A673 (cell line): ENCODE data around the gene PLOD3. TPM values are rescaled to one million over a fixed set of nuclear protein-coding genes. Genes with fewer than 3 reads are reported as not detected.

ENCODE experiments used
- BruUV-seq: library from RNA; stranded (reverse); fragments of 400-500 nt; replicated peaks from 2 replicates; lab custom pipeline; 2021; lab: Mats Ljungman, UMichigan
- CTCF ChIA-PET: fragments of 300-600 bp; sonication (Branson Sonifier 250); formaldehyde crosslinking; loops from one replicate; lab custom pipeline; 2022; ENCODE audit warnings: antibody characterized with exemption; lab: Charles Lee
- POLR2A ChIA-PET: fragments of 300-600 bp; sonication (Branson Sonifier 250); formaldehyde crosslinking; loops from one replicate; lab custom pipeline; 2022; ENCODE audit warnings: antibody characterized with exemption; ENCODE audit not compliant: low non-redundant PET; lab: Charles Lee
- DNase-seq: peaks from one replicate; pipeline ENCODE4 v3.0.0-alpha.2; 2015; ENCODE audit warnings: low spot score
- H3K27ac ChIP-seq: fragments of 200-600 bp; sonication (generic); 2 replicates; pipeline ENCODE4 v1.5.1; 2016; ENCODE audit warnings: mixed run types, low read depth, mild to moderate bottlenecking, mixed read lengths, antibody characterized with exemption, low read length; ENCODE audit not compliant: poor library complexity, severe bottlenecking
- H3K27me3 ChIP-seq: fragments of 200-600 bp; sonication (generic); replicated peaks from 2 replicates; pipeline ENCODE4 v1.6.1; 2017; ENCODE audit warnings: mixed run types, low read depth, mild to moderate bottlenecking, mixed read lengths, antibody characterized with exemption, low read length; ENCODE audit not compliant: insufficient read depth, poor library complexity
- H3K36me3 ChIP-seq: fragments of 200-600 bp; sonication (generic); 2 replicates; pipeline ENCODE4 v1.6.1; 2016; ENCODE audit warnings: mixed run types, mild to moderate bottlenecking, mixed read lengths, antibody characterized with exemption, low read length; ENCODE audit not compliant: insufficient read depth, poor library complexity, severe bottlenecking
- H3K4me1 ChIP-seq: fragments of 200-600 bp; sonication (generic); 2 replicates; pipeline ENCODE4 v1.6.1; 2017; ENCODE audit warnings: mixed run types, mild to moderate bottlenecking, mixed read lengths, antibody characterized with exemption, low read length; ENCODE audit not compliant: insufficient read depth, poor library complexity, severe bottlenecking
- H3K4me3 ChIP-seq: fragments of 200-600 bp; sonication (generic); 2 replicates; pipeline ENCODE4 v1.5.1; 2016; ENCODE audit warnings: low read depth, mixed run types, mild to moderate bottlenecking, mixed read lengths, low read length; ENCODE audit not compliant: poor library complexity, severe bottlenecking
- H3K9me3 ChIP-seq: fragments of 200-600 bp; sonication (generic); 2 replicates; pipeline ENCODE4 v1.6.1; 2016; ENCODE audit warnings: mixed run types, low read depth, mild to moderate bottlenecking, mixed read lengths, antibody characterized with exemption, low read length; ENCODE audit not compliant: poor library complexity, severe bottlenecking
- EZH2 ChIP-seq: fragments of 200-600 bp; sonication (generic); IDR thresholded peaks from 2 replicates; pipeline ENCODE4 v1.6.1; 2017; ENCODE audit warnings: borderline replicate concordance, low read depth, mild to moderate bottlenecking, mixed read lengths, antibody characterized with exemption, low read length; ENCODE audit not compliant: poor library complexity, severe bottlenecking
- intact Hi-C: fragments of 100-400 bp; cut with micrococcal nuclease; formaldehyde crosslinking; loops from one replicate; pipeline ENCODE4 v1.10.0; 2022; ENCODE audit not compliant: unreplicated experiment
- total RNA-seq: library from RNA; stranded (reverse); gene quantifications from 2 replicates; pipeline ENCODE4 v1.2.3, GENCODE V29; 2021
- TF ChIP-seq, protein P1 (sequence below): fragments of 300-800, 200-600 bp; sonication (generic); conservative IDR thresholded peaks from 2 replicates; pipeline ENCODE4 v1.5.1; 2017; ENCODE audit warnings: low read depth, mild to moderate bottlenecking, antibody characterized with exemption, low read length, moderate library complexity, mixed read lengths

The PLOD3 gene
- total RNA-seq, 1 experiment from 2014 or later, result 84.1 TPM

DNA sequence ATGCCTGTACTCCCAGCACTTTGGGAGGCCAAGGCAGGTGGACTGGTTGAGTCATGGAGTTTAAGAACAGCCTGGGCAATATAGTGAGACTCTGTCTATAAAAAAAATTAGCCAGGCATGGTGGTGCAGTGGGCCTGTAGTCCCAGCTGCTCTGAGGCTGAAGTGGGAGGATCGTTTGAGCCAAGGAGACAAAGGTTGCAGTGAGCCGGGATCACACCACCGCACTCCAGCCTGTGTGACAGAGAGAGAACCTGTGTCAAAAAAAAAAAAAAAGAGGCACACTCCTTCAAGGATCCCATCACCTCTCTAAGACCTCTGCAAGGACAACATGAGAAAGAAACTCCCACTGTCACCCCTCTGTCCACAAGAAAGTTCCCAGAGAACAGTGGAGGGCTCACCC, 41.7 kb downstream of the PLOD3 start:
- Histone ChIP-seq H3K4me3 (no peak overlapping the region), H3K27me3 (peaks cover 61% of the 10 kb centered on the region), H3K9me3 (no peaks in the 10 kb centered on the region), H3K27ac (no peak overlapping the region), H3K4me1 (peaks cover 34% of the 10 kb centered on the region), H3K36me3 (no peaks in the 10 kb centered on the region)
- no TSS peak for BruUV-seq
- intact Hi-C loops, result loop anchor here (10.0 kb wide), 1 partner anchor 81 kb away; no protein-coding TSS in a partner anchor
- ChIA-PET CTCF (interaction anchor here (0.6 kb wide), 1 partner anchor 116 kb away, joined by 3 read pairs; no protein-coding TSS in a partner anchor), POLR2A (no interaction called here)
- TF ChIP-seq EZH2, result no peak
- TF ChIP-seq, protein P1, sequence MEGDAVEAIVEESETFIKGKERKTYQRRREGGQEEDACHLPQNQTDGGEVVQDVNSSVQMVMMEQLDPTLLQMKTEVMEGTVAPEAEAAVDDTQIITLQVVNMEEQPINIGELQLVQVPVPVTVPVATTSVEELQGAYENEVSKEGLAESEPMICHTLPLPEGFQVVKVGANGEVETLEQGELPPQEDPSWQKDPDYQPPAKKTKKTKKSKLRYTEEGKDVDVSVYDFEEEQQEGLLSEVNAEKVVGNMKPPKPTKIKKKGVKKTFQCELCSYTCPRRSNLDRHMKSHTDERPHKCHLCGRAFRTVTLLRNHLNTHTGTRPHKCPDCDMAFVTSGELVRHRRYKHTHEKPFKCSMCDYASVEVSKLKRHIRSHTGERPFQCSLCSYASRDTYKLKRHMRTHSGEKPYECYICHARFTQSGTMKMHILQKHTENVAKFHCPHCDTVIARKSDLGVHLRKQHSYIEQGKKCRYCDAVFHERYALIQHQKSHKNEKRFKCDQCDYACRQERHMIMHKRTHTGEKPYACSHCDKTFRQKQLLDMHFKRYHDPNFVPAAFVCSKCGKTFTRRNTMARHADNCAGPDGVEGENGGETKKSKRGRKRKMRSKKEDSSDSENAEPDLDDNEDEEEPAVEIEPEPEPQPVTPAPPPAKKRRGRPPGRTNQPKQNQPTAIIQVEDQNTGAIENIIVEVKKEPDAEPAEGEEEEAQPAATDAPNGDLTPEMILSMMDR, result no peak
- no peak for DNase-seq

DNA sequence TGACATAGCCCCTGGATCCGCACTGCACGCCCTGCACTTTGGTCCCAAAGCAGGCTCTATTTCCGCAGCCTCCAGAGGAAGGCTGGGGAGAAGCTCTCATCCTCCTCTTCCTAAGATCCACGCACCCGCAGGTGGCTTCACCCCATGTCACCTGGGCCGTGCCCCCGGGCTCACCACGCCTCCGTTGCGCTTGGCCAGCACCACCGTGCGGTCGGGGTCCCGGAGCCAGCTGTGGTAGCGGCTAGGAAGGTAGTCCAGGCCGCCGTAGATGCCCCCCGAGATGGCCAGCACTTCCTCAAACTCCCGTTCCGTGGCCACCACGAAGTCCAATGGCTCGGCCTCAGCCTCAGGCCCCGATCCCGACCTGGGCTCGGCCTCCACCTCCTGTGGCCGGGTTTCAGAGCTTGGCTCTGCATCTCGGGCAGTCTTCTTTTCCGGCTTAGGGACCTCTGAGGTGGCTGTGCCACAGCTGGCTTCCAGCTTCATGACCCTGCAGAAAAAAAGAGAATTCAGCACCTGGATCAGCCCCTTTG, 43.0 kb downstream of the PLOD3 start:
- H3K9me3 ChIP-seq, result no peaks in the 10 kb centered on the region
- TF ChIP-seq, protein P1, result no peak
- no peak for TF ChIP-seq EZH2
- intact Hi-C loops, result loop anchor here (10.0 kb wide), 1 partner anchor 80 kb away; no protein-coding TSS in a partner anchor
- POLR2A ChIA-PET, result no interaction called here
- CTCF ChIA-PET, result interaction anchor here (0.9 to 1.1 kb wide), 2 partner anchors 18 to 30 kb away, joined by 5 to 10 read pairs; no protein-coding TSS in a partner anchor
- no TSS peak for BruUV-seq
- no peak overlapping the region for H3K27ac ChIP-seq
- H3K36me3 ChIP-seq, result no peaks in the 10 kb centered on the region
- H3K4me3 ChIP-seq, result peak overlapping the region; percentile 36
- peaks cover 35% of the 10 kb centered on the region for H3K4me1 ChIP-seq
- peaks cover 57% of the 10 kb centered on the region for H3K27me3 ChIP-seq
- DNase-seq, result no peak

DNA sequence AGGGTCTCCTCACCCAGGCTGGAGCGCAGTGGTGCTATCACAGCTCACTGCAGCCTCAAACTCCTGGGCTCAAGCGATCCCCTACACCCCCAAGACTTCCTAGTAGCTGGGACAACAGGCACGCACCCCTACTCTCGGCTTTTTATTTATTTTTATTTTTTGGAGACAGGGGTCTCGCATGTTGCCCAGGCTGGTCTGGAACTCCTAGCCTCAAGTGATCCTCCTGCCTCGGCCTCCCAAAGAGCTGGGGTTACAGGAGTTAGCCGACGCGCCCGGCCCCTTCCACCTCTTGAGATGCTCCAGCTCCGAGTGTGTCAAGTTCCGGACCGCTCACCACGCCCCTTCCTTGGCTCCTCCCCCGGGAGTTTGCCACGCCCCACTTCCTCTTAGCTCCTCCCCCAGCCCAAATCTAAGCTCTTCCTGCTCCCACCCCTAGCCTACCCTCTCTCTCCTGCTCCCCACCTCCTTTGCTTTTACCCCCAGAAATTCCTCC, 43.6 kb downstream of the PLOD3 start:
- TF ChIP-seq, protein P1, result no peak
- no peak for TF ChIP-seq EZH2
- no peaks in the 10 kb centered on the region for H3K9me3 ChIP-seq
- DNase-seq, result peak; percentile 84
- peaks cover 58% of the 10 kb centered on the region for H3K27me3 ChIP-seq
- no TSS peak for BruUV-seq
- ChIA-PET POLR2A (no interaction called here), CTCF (interaction anchor here (0.9 to 1.1 kb wide), 2 partner anchors 19 to 30 kb away, joined by 5 to 10 read pairs; no protein-coding TSS in a partner anchor)
- peak overlapping the region; percentile 36 for H3K4me3 ChIP-seq
- no peak overlapping the region for H3K27ac ChIP-seq
- peaks cover 39% of the 10 kb centered on the region for H3K4me1 ChIP-seq
- intact Hi-C loops, result loop anchor here (10.0 kb wide), 1 partner anchor 79 kb away; no protein-coding TSS in a partner anchor
- no peaks in the 10 kb centered on the region for H3K36me3 ChIP-seq
